Mesendoderm (in vitro differentiated cells): Measurements from ENCODE around the gene LDHAL6B.
A peak's percentile ranks its signal among the peaks of the same experiment; 100 is the strongest.

Source experiments
- DNase-seq: peaks from one replicate; pipeline ENCODE4 v3.0.0; 2013
- H2AK5ac ChIP-seq: 2 replicates; pipeline ENCODE4 v1.6.1; 2013; ENCODE audit warnings: low read length, inconsistent platforms
- H2BK120ac ChIP-seq: 2 replicates; pipeline ENCODE4 v1.6.1; 2013; ENCODE audit warnings: low read depth, mild to moderate bottlenecking, low read length, moderate library complexity, mixed read lengths
- H2BK15ac ChIP-seq: replicated peaks from 2 replicates; pipeline ENCODE4 v1.6.1; 2013; ENCODE audit warnings: low read depth, mild to moderate bottlenecking, moderate library complexity
- H2BK5ac ChIP-seq: 2 replicates; pipeline ENCODE4 v1.6.1; 2013; ENCODE audit warnings: low read length, inconsistent platforms
- H3K18ac ChIP-seq: 2 replicates; pipeline ENCODE4 v1.6.1; 2013; ENCODE audit warnings: mild to moderate bottlenecking, low read length, mixed read lengths
- H3K23ac ChIP-seq: one replicate; pipeline ENCODE4 v1.6.1; 2013; ENCODE audit warnings: low read length
- H3K27ac ChIP-seq: 2 replicates; pipeline ENCODE4 v1.5.1; 2013; ENCODE audit warnings: low read depth, mild to moderate bottlenecking, inconsistent platforms, low read length, moderate library complexity
- H3K27me3 ChIP-seq: 2 replicates; pipeline ENCODE4 v1.6.1; 2013; ENCODE audit warnings: low read length, control low read depth, mild to moderate bottlenecking, inconsistent platforms; ENCODE audit not compliant: insufficient read depth, poor library complexity
- H3K36me3 ChIP-seq: 2 replicates; pipeline ENCODE4 v1.6.1; 2013; ENCODE audit warnings: low read length, inconsistent platforms; ENCODE audit not compliant: control insufficient read depth, insufficient read depth
- H3K4ac ChIP-seq: one replicate; pipeline ENCODE4 v1.6.1; 2013; ENCODE audit warnings: low read depth, mild to moderate bottlenecking, low read length, moderate library complexity
- H3K4me1 ChIP-seq: 2 replicates; pipeline ENCODE4 v1.6.1; 2013; ENCODE audit warnings: low read depth, low read length, inconsistent platforms; ENCODE audit not compliant: control insufficient read depth
- H3K4me2 ChIP-seq: 2 replicates; pipeline ENCODE4 v1.6.1; 2013; ENCODE audit warnings: low read length
- H3K4me3 ChIP-seq: 2 replicates; pipeline ENCODE4 v1.5.1; 2013; ENCODE audit warnings: mild to moderate bottlenecking, low read length
- H3K56ac ChIP-seq: one replicate; pipeline ENCODE4 v1.6.1; 2013; ENCODE audit warnings: low read length
- H3K79me1 ChIP-seq: 2 replicates; pipeline ENCODE4 v1.6.1; 2013; ENCODE audit warnings: low read length, inconsistent platforms
- H3K79me2 ChIP-seq: 2 replicates; pipeline ENCODE4 v1.6.1; 2013; ENCODE audit warnings: mild to moderate bottlenecking, low read length; ENCODE audit not compliant: control insufficient read depth, insufficient read depth
- H3K9ac ChIP-seq: 2 replicates; pipeline ENCODE4 v1.6.1; 2013; ENCODE audit warnings: low read length, inconsistent platforms
- H4K5ac ChIP-seq: one replicate; pipeline ENCODE4 v1.6.1; 2013; ENCODE audit warnings: low read length
- H4K8ac ChIP-seq: one replicate; pipeline ENCODE4 v1.6.1; 2013; ENCODE audit warnings: low read depth, mild to moderate bottlenecking, control low read depth, low read length, moderate library complexity
- WGBS: extraction: QIAGEN DNeasy Blood & Tissue Kit; methylation state at CpG from one replicate; pipeline ENCODE4 v1.1.7; 2013; ENCODE audit warnings: low lambda C conversion rate, missing lambda C conversion rate; ENCODE audit not compliant: insufficient coverage; ENCODE audit errors: extremely low coverage; 5-methylcytosine and 5-hydroxymethylcytosine counted together

The LDHAL6B gene

GRCh38 chr15:59237924-59238331 is 31.3 kb downstream of the LDHAL6B start:
- WGBS: no CpG with 5 or more reads among the region's 5 CpGs
- no peak overlapping the region for H3K27ac ChIP-seq
- no peak overlapping the region for H3K56ac ChIP-seq
- no peak overlapping the region for H3K9ac ChIP-seq
- H3K79me2 ChIP-seq: no peaks in the 10 kb centered on the region
- H3K36me3 ChIP-seq: no peaks in the 10 kb centered on the region
- H2BK120ac ChIP-seq: no peak overlapping the region
- H4K8ac ChIP-seq: no peak overlapping the region
- no peaks in the 10 kb centered on the region for H3K79me1 ChIP-seq
- no peak overlapping the region for H3K4me3 ChIP-seq
- no peaks in the 10 kb centered on the region for H3K4me1 ChIP-seq
- H3K4ac ChIP-seq: no peak overlapping the region
- H3K27me3 ChIP-seq: no peaks in the 10 kb centered on the region
- H2AK5ac ChIP-seq: no peak overlapping the region
- no peak for DNase-seq
- no peak overlapping the region for H2BK15ac ChIP-seq
- H3K18ac ChIP-seq: no peak overlapping the region
- H4K5ac ChIP-seq: no peak overlapping the region
- H3K4me2 ChIP-seq: no peak overlapping the region
- H3K23ac ChIP-seq: no peak overlapping the region
- H2BK5ac ChIP-seq: no peak overlapping the region

GRCh38 chr15:59240036-59240435 is 33.4 kb downstream of the LDHAL6B start:
- Histone ChIP-seq H3K27me3 (no peaks in the 10 kb centered on the region), H3K27ac (no peak overlapping the region), H2BK5ac (no peak overlapping the region), H4K8ac (no peak overlapping the region), H3K4me1 (no peaks in the 10 kb centered on the region), H3K4me2 (no peak overlapping the region), H3K79me1 (no peaks in the 10 kb centered on the region), H3K23ac (no peak overlapping the region), H2BK15ac (no peak overlapping the region), H3K36me3 (no peaks in the 10 kb centered on the region), H2AK5ac (no peak overlapping the region), H3K9ac (no peak overlapping the region), H3K4ac (no peak overlapping the region), H3K56ac (no peak overlapping the region), H3K4me3 (no peak overlapping the region), H3K18ac (no peak overlapping the region), H2BK120ac (no peak overlapping the region), H3K79me2 (no peaks in the 10 kb centered on the region), H4K5ac (no peak overlapping the region)
- no CpG with 5 or more reads among the region's 5 CpGs for WGBS
- no peak for DNase-seq

- DNase-seq: no peak
- Histone ChIP-seq H3K18ac (no peak overlapping the region), H3K4me1 (no peaks in the 10 kb centered on the region), H3K36me3 (no peaks in the 10 kb centered on the region), H3K27ac (no peak overlapping the region), H4K5ac (no peak overlapping the region), H3K4ac (peak overlapping the region; percentile 31), H3K79me1 (no peaks in the 10 kb centered on the region), H3K79me2 (no peaks in the 10 kb centered on the region), H3K4me2 (no peak overlapping the region), H2BK15ac (no peak overlapping the region), H3K27me3 (no peaks in the 10 kb centered on the region), H2BK5ac (no peak overlapping the region), H3K23ac (no peak overlapping the region), H2AK5ac (no peak overlapping the region), H4K8ac (no peak overlapping the region), H3K56ac (no peak overlapping the region), H3K4me3 (no peak overlapping the region), H3K9ac (no peak overlapping the region), H2BK120ac (no peak overlapping the region)
- WGBS: no CpG with 5 or more reads among the region's 2 CpGs
Observed at GRCh38 chr15:59242649-59243048, 36.0 kb downstream of the LDHAL6B start.

GRCh38 chr15:59243622-59244021 is 37.0 kb downstream of the LDHAL6B start:
- no peak overlapping the region for H2BK5ac ChIP-seq
- no peak overlapping the region for H3K9ac ChIP-seq
- H3K4me1 ChIP-seq: no peaks in the 10 kb centered on the region
- no peaks in the 10 kb centered on the region for H3K79me2 ChIP-seq
- no peak overlapping the region for H3K18ac ChIP-seq
- no peak overlapping the region for H3K23ac ChIP-seq
- no peak overlapping the region for H2BK120ac ChIP-seq
- H3K4ac ChIP-seq: no peak overlapping the region
- no peak overlapping the region for H2BK15ac ChIP-seq
- DNase-seq: no peak
- no peak overlapping the region for H3K27ac ChIP-seq
- H4K5ac ChIP-seq: no peak overlapping the region
- H3K27me3 ChIP-seq: no peaks in the 10 kb centered on the region
- no peak overlapping the region for H3K56ac ChIP-seq
- H2AK5ac ChIP-seq: no peak overlapping the region
- H3K79me1 ChIP-seq: no peaks in the 10 kb centered on the region
- H3K4me2 ChIP-seq: no peak overlapping the region
- no peak overlapping the region for H4K8ac ChIP-seq
- WGBS: no CpG with 5 or more reads among the region's 5 CpGs
- H3K36me3 ChIP-seq: no peaks in the 10 kb centered on the region
- no peak overlapping the region for H3K4me3 ChIP-seq

GRCh38 chr15:59244337-59244736 is 37.7 kb downstream of the LDHAL6B start:
- DNase-seq: no peak
- Histone ChIP-seq H3K27me3 (no peaks in the 10 kb centered on the region), H3K56ac (no peak overlapping the region), H3K4me2 (no peak overlapping the region), H2AK5ac (no peak overlapping the region), H4K8ac (no peak overlapping the region), H3K18ac (no peak overlapping the region), H3K4ac (no peak overlapping the region), H3K36me3 (no peaks in the 10 kb centered on the region), H3K27ac (no peak overlapping the region), H3K9ac (no peak overlapping the region), H3K4me1 (no peaks in the 10 kb centered on the region), H3K4me3 (no peak overlapping the region), H3K79me1 (no peaks in the 10 kb centered on the region), H3K79me2 (no peaks in the 10 kb centered on the region), H2BK120ac (no peak overlapping the region), H2BK15ac (no peak overlapping the region), H4K5ac (no peak overlapping the region), H2BK5ac (no peak overlapping the region), H3K23ac (no peak overlapping the region)
- WGBS: no CpG with 5 or more reads among the region's 3 CpGs

GRCh38 chr15:59245559-59245958 is 38.9 kb downstream of the LDHAL6B start:
- Histone ChIP-seq H3K27me3 (no peaks in the 10 kb centered on the region), H2BK120ac (no peak overlapping the region), H3K4me1 (no peaks in the 10 kb centered on the region), H3K23ac (no peak overlapping the region), H3K56ac (no peak overlapping the region), H3K36me3 (no peaks in the 10 kb centered on the region), H3K79me1 (no peaks in the 10 kb centered on the region), H3K9ac (no peak overlapping the region), H3K27ac (no peak overlapping the region), H4K5ac (no peak overlapping the region), H3K79me2 (no peaks in the 10 kb centered on the region), H2BK15ac (no peak overlapping the region), H3K4me2 (no peak overlapping the region), H2BK5ac (no peak overlapping the region), H3K4me3 (no peak overlapping the region), H3K18ac (no peak overlapping the region), H3K4ac (no peak overlapping the region), H2AK5ac (no peak overlapping the region), H4K8ac (no peak overlapping the region)
- DNase-seq: no peak
- WGBS: no CpG with 5 or more reads among the region's 2 CpGs
